PC-3 (cell line): ENCODE measurements around the gene SRCAP. TPM values are rescaled to one million over a fixed set of nuclear protein-coding genes. Genes with fewer than 3 reads are reported as not detected.

ENCODE experiments used
- ATAC-seq: fragments of 200-7000 bp; cut with Tn5 transposase; 2 replicates; pipeline ENCODE4 v1.9.1; 2020; ENCODE audit warnings: mild to moderate bottlenecking, moderate library complexity
- BruUV-seq: library from RNA; stranded (reverse); fragments of 400-500 nt; replicated peaks from 2 replicates; lab custom pipeline; 2021; lab: Mats Ljungman, UMichigan
- CTCF ChIA-PET: fragments of 300-600 bp; sonication (Branson Sonifier 250); formaldehyde crosslinking; loops from one replicate; lab custom pipeline; 2022; ENCODE audit warnings: antibody characterized with exemption; lab: Charles Lee
- POLR2A ChIA-PET: fragments of 300-600 bp; sonication (Branson Sonifier 250); formaldehyde crosslinking; loops from one replicate; lab custom pipeline; 2022; ENCODE audit warnings: antibody characterized with exemption; ENCODE audit not compliant: unreplicated experiment; lab: Charles Lee
- DNase-seq: peaks from one replicate; pipeline ENCODE4 v3.0.0-alpha.2; 2015
- H2AFZ ChIP-seq: fragments of 300-600 bp; sonication (generic); 2 replicates; pipeline ENCODE4 v1.6.0; 2016; ENCODE audit warnings: antibody characterized with exemption, low read length
- H3F3A ChIP-seq: fragments of 300-600 bp; sonication (generic); one replicate; pipeline ENCODE4 v1.6.0; 2017; ENCODE audit warnings: antibody characterized with exemption, low read length, control low read depth, mild to moderate bottlenecking; ENCODE audit not compliant: unreplicated experiment
- H3K27ac ChIP-seq: fragments of 300-600 bp; sonication (generic); 2 replicates; pipeline ENCODE4 v1.5.1; 2016; ENCODE audit warnings: mild to moderate bottlenecking, low read length
- H3K27me3 ChIP-seq: fragments of 300-600 bp; sonication (generic); 2 replicates; pipeline ENCODE4 v1.6.1; 2016; ENCODE audit warnings: low read length, mixed read lengths
- H3K36me3 ChIP-seq: fragments of 300-600 bp; sonication (generic); 2 replicates; pipeline ENCODE4 v1.6.1; 2016; ENCODE audit warnings: low read depth, mixed run types, low read length, mixed read lengths
- H3K4me1 ChIP-seq: fragments of 300-600 bp; sonication (generic); 2 replicates; pipeline ENCODE4 v1.5.1; 2016; ENCODE audit warnings: low read length; ENCODE audit not compliant: insufficient read depth
- H3K4me2 ChIP-seq: fragments of 300-600 bp; sonication (generic); 2 replicates; pipeline ENCODE4 v1.6.0; 2016; ENCODE audit warnings: low read length
- H3K4me3 ChIP-seq: fragments of 300-600 bp; sonication (generic); 2 replicates; pipeline ENCODE4 v1.5.1; 2016; ENCODE audit warnings: mild to moderate bottlenecking, low read length, mixed read lengths
- H3K79me2 ChIP-seq: fragments of 300-600 bp; sonication (generic); 2 replicates; pipeline ENCODE4 v1.6.1; 2017; ENCODE audit warnings: low read length, mixed read lengths
- H3K9ac ChIP-seq: fragments of 300-600 bp; sonication (generic); 2 replicates; pipeline ENCODE4 v1.6.0; 2016; ENCODE audit warnings: mild to moderate bottlenecking, low read length
- H3K9me2 ChIP-seq: fragments of 300-600 bp; sonication (generic); replicated peaks from 2 replicates; pipeline ENCODE4 v1.6.1; 2016; ENCODE audit warnings: mixed run types, low read length, mixed read lengths
- H3K9me3 ChIP-seq: fragments of 300-600 bp; sonication (generic); 2 replicates; pipeline ENCODE4 v1.6.1; 2016; ENCODE audit warnings: low read length, mixed read lengths
- H4K20me1 ChIP-seq: fragments of 300-600 bp; sonication (generic); 2 replicates; pipeline ENCODE4 v1.6.1; 2016; ENCODE audit warnings: low read length, mixed read lengths
- CTCF ChIP-seq: fragments of 300-600 bp; sonication (generic); conservative IDR thresholded peaks from 2 replicates; pipeline ENCODE4 v1.5.1; 2017; ENCODE audit warnings: antibody characterized with exemption, low read depth, mild to moderate bottlenecking, low read length
- EZH2 ChIP-seq: fragments of 300-600 bp; sonication (generic); IDR thresholded peaks from one replicate; pipeline ENCODE4 v1.6.1; 2017; ENCODE audit warnings: antibody characterized with exemption, mild to moderate bottlenecking, low read length; ENCODE audit not compliant: unreplicated experiment
- EZH2phosphoT487 ChIP-seq: fragments of 300-600 bp; sonication (generic); IDR thresholded peaks from 2 replicates; pipeline ENCODE4 v1.6.1; 2018; ENCODE audit warnings: mild to moderate bottlenecking, antibody characterized with exemption, low read length, borderline replicate concordance
- intact Hi-C: fragments of 100-400 bp; cut with micrococcal nuclease; formaldehyde crosslinking; loops from 2 replicates; pipeline ENCODE4 v1.9.0; 2023
- total RNA-seq: library from RNA; depleted of rRNA; stranded (reverse); fragments of >200 nt; gene quantifications from 2 replicates; pipeline ENCODE4 v1.2.3, GENCODE V29; 2014

The SRCAP gene
- total RNA-seq, 1 experiment from 2014 or later = 19.0 TPM

GRCh38 chr16:30680326-30680725, 18.6 kb upstream of the SRCAP start:
- H3K9me2 ChIP-seq = no peaks in the 10 kb centered on the region
- no peaks in the 10 kb centered on the region for H3K79me2 ChIP-seq
- CTCF ChIA-PET = no interaction called here
- no peaks in the 10 kb centered on the region for H3K27me3 ChIP-seq
- intact Hi-C loops = no loop called here
- H2AFZ ChIP-seq = no peak overlapping the region
- no peak for DNase-seq
- H4K20me1 ChIP-seq = no peaks in the 10 kb centered on the region
- H3K9me3 ChIP-seq = no peaks in the 10 kb centered on the region
- H3K4me2 ChIP-seq = no peak overlapping the region
- POLR2A ChIA-PET = no interaction called here
- no peak overlapping the region for H3K9ac ChIP-seq
- H3K4me1 ChIP-seq = no peaks in the 10 kb centered on the region
- no peak for ATAC-seq
- no TSS peak for BruUV-seq
- TF ChIP-seq EZH2 = no peak
- no peak for TF ChIP-seq CTCF
- TF ChIP-seq EZH2phosphoT487 = no peak
- no peak overlapping the region for H3K4me3 ChIP-seq
- H3F3A ChIP-seq = no peaks in the 10 kb centered on the region
- no peak overlapping the region for H3K27ac ChIP-seq
- no peaks in the 10 kb centered on the region for H3K36me3 ChIP-seq

- Histone ChIP-seq H3K36me3 (no peaks in the 10 kb centered on the region), H3K79me2 (no peaks in the 10 kb centered on the region), H3K9ac (no peak overlapping the region), H3K9me3 (no peaks in the 10 kb centered on the region), H3K4me2 (no peak overlapping the region), H4K20me1 (no peaks in the 10 kb centered on the region), H3K27me3 (no peaks in the 10 kb centered on the region), H2AFZ (no peak overlapping the region), H3F3A (no peaks in the 10 kb centered on the region), H3K9me2 (no peaks in the 10 kb centered on the region), H3K27ac (no peak overlapping the region), H3K4me3 (no peak overlapping the region), H3K4me1 (no peaks in the 10 kb centered on the region)
- BruUV-seq = no TSS peak
- TF ChIP-seq CTCF (no peak), EZH2 (no peak), EZH2phosphoT487 (no peak)
- CTCF ChIA-PET = no interaction called here
- ATAC-seq (no peak), DNase-seq (no peak)
- intact Hi-C loops = no loop called here
- POLR2A ChIA-PET = no interaction called here
These were observed 10.3 kb upstream of the SRCAP start for GRCh38 chr16:30688701-30689100.

GRCh38 chr16:30691907-30692306, 7.1 kb upstream of the SRCAP start:
- no peaks in the 10 kb centered on the region for H3K9me2 ChIP-seq
- CTCF ChIA-PET = no interaction called here
- no peaks in the 10 kb centered on the region for H3K9me3 ChIP-seq
- H4K20me1 ChIP-seq = no peaks in the 10 kb centered on the region
- no peak overlapping the region for H3K4me2 ChIP-seq
- DNase-seq (no peak), ATAC-seq (no peak)
- H3K27me3 ChIP-seq = no peaks in the 10 kb centered on the region
- H3F3A ChIP-seq = no peaks in the 10 kb centered on the region
- H3K4me3 ChIP-seq = no peak overlapping the region
- H3K27ac ChIP-seq = no peak overlapping the region
- H3K79me2 ChIP-seq = no peaks in the 10 kb centered on the region
- BruUV-seq = no TSS peak
- H3K9ac ChIP-seq = no peak overlapping the region
- POLR2A ChIA-PET = no interaction called here
- H2AFZ ChIP-seq = no peak overlapping the region
- H3K36me3 ChIP-seq = no peaks in the 10 kb centered on the region
- intact Hi-C loops = no loop called here
- TF ChIP-seq EZH2phosphoT487 (no peak), EZH2 (no peak), CTCF (no peak)
- H3K4me1 ChIP-seq = no peaks in the 10 kb centered on the region
